H1 (cell line): Measurements from ENCODE around the gene WNT3A. TPM values are rescaled to one million over a fixed set of nuclear protein-coding genes. Genes with fewer than 3 reads are reported as not detected.
"Not testable (repeated sequence)": the region's sequence is repeated elsewhere in the genome, so short reads cannot be mapped to it uniquely, and the experiment has no call there.

ENCODE experiments used
- CTCF ChIA-PET: fragments of 300-600 bp; sonication (Branson Sonifier 250); formaldehyde crosslinking; loops from one replicate; lab custom pipeline; 2021; ENCODE audit not compliant: partially characterized antibody; lab: Charles Lee
- POLR2A ChIA-PET: fragments of 300-600 bp; sonication (Branson Sonifier 250); formaldehyde crosslinking; loops from one replicate; lab custom pipeline; 2021; ENCODE audit warnings: inconsistent platforms; ENCODE audit not compliant: partially characterized antibody; lab: Charles Lee
- DNase-seq, 2 experiments: peaks; one replicate each; pipeline versions ENCODE4 v3.0.0 to v3.0.0-alpha.2; 2010 to 2022; ENCODE audit warnings: low spot score in 2 of 2, low read depth in 1 of 2, mixed read lengths in 1 of 2
- FAIRE-seq: peaks from 2 replicates; lab custom pipeline; 2011; peaks lifted over from hg19 to GRCh38; lab: Jason Lieb, UNC
- H2AFZ ChIP-seq: 2 replicates; pipeline ENCODE4 v1.8.1; 2012; ENCODE audit warnings: low read length, inconsistent platforms
- H2AK5ac ChIP-seq: 2 replicates; pipeline ENCODE4 v1.6.1; 2013; ENCODE audit warnings: low read depth, low read length
- H2BK120ac ChIP-seq: replicated peaks from 2 replicates; pipeline ENCODE3; 2013; ENCODE audit warnings: low read depth, low read length, inconsistent platforms
- H2BK12ac ChIP-seq: 2 replicates; pipeline ENCODE4 v1.6.1; 2013; ENCODE audit warnings: low read depth, low read length
- H2BK15ac ChIP-seq: 2 replicates; pipeline ENCODE4 v1.6.1; 2013; ENCODE audit warnings: low read length
- H2BK20ac ChIP-seq: 2 replicates; pipeline ENCODE4 v1.6.1; 2013; ENCODE audit warnings: low read length
- H2BK5ac ChIP-seq: 2 replicates; pipeline ENCODE4 v1.6.1; 2013; ENCODE audit warnings: low read depth, low read length
- H3K14ac ChIP-seq: 2 replicates; pipeline ENCODE4 v1.6.1; 2013; ENCODE audit warnings: inconsistent platforms; ENCODE audit not compliant: insufficient read length
- H3K18ac ChIP-seq: 2 replicates; pipeline ENCODE4 v1.6.1; 2013; ENCODE audit warnings: low read length; ENCODE audit errors: extremely low read depth
- H3K23ac ChIP-seq: 2 replicates; pipeline ENCODE4 v1.6.1; 2013; ENCODE audit warnings: inconsistent platforms; ENCODE audit not compliant: insufficient read length
- H3K23me2 ChIP-seq: 2 replicates; pipeline ENCODE4 v1.6.1; 2013; ENCODE audit warnings: low read depth, low read length
- H3K27ac ChIP-seq: 2 replicates; pipeline ENCODE4 v1.6.1; 2011; ENCODE audit warnings: low read depth, low read length, inconsistent platforms
- H3K27me3 ChIP-seq, 4 experiments: replicated peaks in 1 of 4; 1 replicate in 1 of 4; 2 replicates in 3 of 4; pipeline versions ENCODE4 v1.6.1 to v1.8.1; 2011 to 2013; ENCODE audit warnings: low read length in 3 of 4, mild to moderate bottlenecking in 3 of 4, inconsistent platforms in 2 of 4, mixed read lengths in 2 of 4, moderate library complexity in 1 of 4; ENCODE audit not compliant: control insufficient read depth in 3 of 4, insufficient read depth in 3 of 4; ENCODE audit errors: extremely low read depth in 1 of 4
- H3K36me3 ChIP-seq, 4 experiments: 2 replicates each; pipeline versions ENCODE4 v1.6.1 to v1.8.1; 2011 to 2013; ENCODE audit warnings: mild to moderate bottlenecking in 4 of 4, low read length in 3 of 4, moderate library complexity in 2 of 4, control low read depth in 1 of 4, inconsistent platforms in 1 of 4; ENCODE audit not compliant: insufficient read depth in 4 of 4, control insufficient read depth in 2 of 4
- H3K4ac ChIP-seq: replicated peaks from 2 replicates; pipeline ENCODE3; 2013; ENCODE audit warnings: low read length, low read depth, mixed read lengths, inconsistent platforms; ENCODE audit not compliant: insufficient read length
- H3K4me1 ChIP-seq, 4 experiments: replicated peaks in 1 of 4; 1 replicate in 1 of 4; 2 replicates in 3 of 4; pipeline versions ENCODE4 v1.6.1 to v1.8.1; 2011 to 2013; ENCODE audit warnings: low read length in 3 of 4, inconsistent platforms in 2 of 4, mixed read lengths in 1 of 4; ENCODE audit not compliant: insufficient read depth in 4 of 4, control insufficient read depth in 3 of 4
- H3K4me2 ChIP-seq, 2 experiments: 2 replicates each; pipeline versions ENCODE4 v1.6.1 to v1.8.1; 2011 to 2013; ENCODE audit warnings: low read depth in 2 of 2, low read length in 2 of 2, control low read depth in 1 of 2, inconsistent platforms in 1 of 2, mild to moderate bottlenecking in 1 of 2; ENCODE audit not compliant: insufficient read depth in 1 of 2
- H3K4me3 ChIP-seq, 4 experiments: fragments of 200-600, 300-600 bp in 1 of 4; sonication (generic), shearing (Covaris generic), sonication (Bioruptor Twin) in 1 of 4; 2 replicates each; pipeline versions ENCODE4 v1.5.1 to v1.8.1; 2011 to 2016; ENCODE audit warnings: low read length in 4 of 4, low read depth in 3 of 4, control low read depth in 2 of 4, inconsistent platforms in 2 of 4, mild to moderate bottlenecking in 2 of 4, mixed read lengths in 1 of 4, moderate library complexity in 1 of 4; ENCODE audit not compliant: insufficient read depth in 2 of 4; ENCODE audit errors: extremely low read depth in 1 of 4
- H3K56ac ChIP-seq: replicated peaks from 2 replicates; pipeline ENCODE3; 2013; ENCODE audit warnings: low read depth, mild to moderate bottlenecking, mixed read lengths, low read length, inconsistent platforms; ENCODE audit not compliant: insufficient read length
- H3K79me1 ChIP-seq: 2 replicates; pipeline ENCODE4 v1.6.1; 2013; ENCODE audit warnings: low read depth, low read length, control low read depth
- H3K79me2 ChIP-seq, 2 experiments: 2 replicates each; pipeline versions ENCODE4 v1.6.1 to v1.8.1; 2012 to 2013; ENCODE audit warnings: low read length in 2 of 2, mild to moderate bottlenecking in 2 of 2, inconsistent platforms in 1 of 2; ENCODE audit not compliant: insufficient read depth in 2 of 2, control insufficient read depth in 1 of 2
- H3K9ac ChIP-seq, 4 experiments: replicated peaks in 1 of 4; 1 replicate in 1 of 4; 2 replicates in 3 of 4; pipeline versions ENCODE4 v1.6.1 to v1.8.1; 2011 to 2013; ENCODE audit warnings: low read depth in 3 of 4, low read length in 3 of 4, control low read depth in 2 of 4, mild to moderate bottlenecking in 2 of 4, moderate library complexity in 2 of 4, inconsistent platforms in 1 of 4; ENCODE audit errors: extremely low read depth in 1 of 4
- H3K9me3 ChIP-seq, 2 experiments: 2 replicates each; pipeline versions ENCODE4 v1.6.1 to v1.8.1; 2012 to 2013; ENCODE audit warnings: mild to moderate bottlenecking in 2 of 2, moderate library complexity in 2 of 2, control low read depth in 1 of 2, inconsistent platforms in 1 of 2, low read depth in 1 of 2, low read length in 1 of 2, mixed read lengths in 1 of 2; ENCODE audit not compliant: insufficient read depth in 2 of 2
- H4K20me1 ChIP-seq, 2 experiments: replicated peaks in 1 of 2; 2 replicates each; pipeline versions ENCODE3 to v1.8.1; 2011 to 2013; ENCODE audit warnings: inconsistent platforms in 2 of 2, low read length in 2 of 2, mild to moderate bottlenecking in 1 of 2; ENCODE audit not compliant: insufficient read depth in 2 of 2, control insufficient read depth in 1 of 2
- H4K5ac ChIP-seq: 2 replicates; pipeline ENCODE4 v1.6.1; 2013; ENCODE audit warnings: low read length, low read depth, mixed read lengths, inconsistent platforms; ENCODE audit not compliant: insufficient read length
- H4K8ac ChIP-seq: 2 replicates; pipeline ENCODE4 v1.8.0; 2013; ENCODE audit warnings: mild to moderate bottlenecking, moderate library complexity, low read length, inconsistent platforms; ENCODE audit not compliant: insufficient read depth; ENCODE audit errors: extremely low read depth
- H4K91ac ChIP-seq: replicated peaks from 2 replicates; pipeline ENCODE3; 2013; ENCODE audit warnings: low read length, mixed read lengths, inconsistent platforms; ENCODE audit not compliant: insufficient read length
- whole genome bisulfite sequencing, 2 experiments: shearing (Covaris generic) in 1 of 2; methylation state at CpG; one replicate each; pipeline versions ENCODE4 v1.1.6 to v1.1.7; 2013 to 2015; ENCODE audit warnings: low lambda C conversion rate in 2 of 2, mixed read lengths in 2 of 2, inconsistent platforms in 1 of 2, low coverage in 1 of 2, missing lambda C conversion rate in 1 of 2; ENCODE audit not compliant: insufficient replicate concordance in 2 of 2, insufficient coverage in 1 of 2, insufficient read length in 1 of 2; ENCODE audit errors: extremely low coverage in 1 of 2, missing lambda C conversion rate in 1 of 2; 5-methylcytosine and 5-hydroxymethylcytosine counted together
- polyA plus RNA-seq, 7 experiments: library from polyadenylated mRNA; depleted of rRNA in 3 of 7; stranded (reverse) in 5 of 7; unstranded in 2 of 7; fragments of >200 nt in 5 of 7; fragments of 200-250 nt in 2 of 7; gene quantifications; 1 replicate in 5 of 7; 2 replicates in 1 of 7; 4 replicates in 1 of 7; pipeline versions ENCODE4 v1.2.1 to v1.2.3, GENCODE V29; 2011 to 2013; ENCODE audit warnings: missing spikeins in 2 of 7, mixed read lengths in 2 of 7
- total RNA-seq: library from RNA; stranded (reverse); fragmentation: NEBNext Ultra II Directional; extraction: Animal tissue kit (Norgen Biotek cat#: 25700); gene quantifications from 2 replicates; pipeline ENCODE4 v1.2.1, GENCODE V29; 2021

Gene WNT3A
- total and polyA plus RNA-seq, 2 of the 8 experiments (the other 6 are each of a cell fraction or from before 2014, with no cell fraction given), result 0.08 to 0.19 TPM

DNA sequence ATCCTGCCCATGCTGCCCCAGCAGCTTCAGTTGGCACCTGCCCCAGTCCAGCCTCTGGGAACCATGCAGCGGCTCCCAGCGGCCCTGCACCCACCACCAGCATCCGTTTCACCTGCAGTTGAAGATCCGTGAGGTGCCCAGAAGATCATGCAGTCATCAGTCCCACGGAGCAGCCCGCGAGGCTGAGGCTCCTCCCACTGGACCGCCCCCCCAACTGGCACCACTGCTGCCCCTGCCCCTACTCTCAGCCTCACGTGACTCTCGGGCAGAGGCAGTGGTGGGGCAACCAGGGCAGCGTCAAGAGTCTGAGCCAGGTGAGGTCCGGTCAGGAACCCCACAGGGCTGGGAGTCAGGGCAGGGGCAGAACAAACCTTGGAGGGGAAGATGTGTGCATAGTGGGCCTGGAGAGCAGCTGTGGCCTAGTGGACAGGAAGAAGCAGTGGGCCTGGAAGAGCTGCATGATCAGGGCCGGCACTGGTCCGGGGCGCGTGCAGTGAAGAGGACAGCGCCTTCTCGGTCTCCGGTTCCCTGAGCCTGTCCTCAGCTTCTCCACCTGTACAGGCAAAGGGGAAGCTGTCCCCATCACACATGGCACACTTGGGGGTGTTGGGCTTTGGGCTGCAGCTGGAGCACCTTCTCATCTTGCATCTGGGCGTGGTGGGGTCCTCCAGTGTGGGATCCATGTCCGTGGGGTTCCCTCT is 31.1 kb upstream of the WNT3A start:
- H3K9ac ChIP-seq, H3K27ac ChIP-seq, H2BK15ac ChIP-seq, H3K4me2 ChIP-seq, POLR2A ChIA-PET, H3K79me2 ChIP-seq, H3K36me3 ChIP-seq, H2BK12ac ChIP-seq, H4K20me1 ChIP-seq, H3K56ac ChIP-seq, H2BK5ac ChIP-seq, H3K14ac ChIP-seq, H4K8ac ChIP-seq, H3K4me3 ChIP-seq, H2AK5ac ChIP-seq, H3K18ac ChIP-seq, CTCF ChIA-PET, H3K4me1 ChIP-seq, H3K79me1 ChIP-seq, H3K9me3 ChIP-seq, H3K4ac ChIP-seq, H3K23ac ChIP-seq, H2BK120ac ChIP-seq, H3K27me3 ChIP-seq, H4K5ac ChIP-seq, H4K91ac ChIP-seq, H2BK20ac ChIP-seq, H3K23me2 ChIP-seq, FAIRE-seq, DNase-seq, H2AFZ ChIP-seq: not testable (repeated sequence)
- 78% methylated on average over 6 of the region's 21 CpGs; no CpG with 5 or more reads in 1 of the 2 experiments for WGBS, 2 experiments
